GM10248 (cell line): ENCODE data around the gene VGLL2.

Experiments used
- CTCF ChIA-PET: fragments of 300-600 bp; sonication (Branson Sonifier 250); formaldehyde crosslinking; extraction: SDS; loops from one replicate; lab custom pipeline; 2021; ENCODE audit warnings: antibody characterized with exemption; lab: Yijun Ruan, JAX
- POLR2A ChIA-PET: fragments of 350-650 bp; sonication (Branson Sonifier 250); formaldehyde crosslinking; extraction: SDS; loops from one replicate; lab custom pipeline; 2020; ENCODE audit warnings: antibody characterized with exemption; lab: Yijun Ruan, JAX
- DNase-seq: peaks from one replicate; pipeline ENCODE4 v3.0.0; 2012; ENCODE audit errors: extremely low spot score
- CTCF ChIP-seq: IDR thresholded peaks from 2 replicates; pipeline ENCODE4 v1.5.1; 2012; ENCODE audit warnings: mild to moderate bottlenecking, low read depth; ENCODE audit errors: extremely low read depth, missing control alignments, control extremely low read depth

The VGLL2 gene

DNA sequence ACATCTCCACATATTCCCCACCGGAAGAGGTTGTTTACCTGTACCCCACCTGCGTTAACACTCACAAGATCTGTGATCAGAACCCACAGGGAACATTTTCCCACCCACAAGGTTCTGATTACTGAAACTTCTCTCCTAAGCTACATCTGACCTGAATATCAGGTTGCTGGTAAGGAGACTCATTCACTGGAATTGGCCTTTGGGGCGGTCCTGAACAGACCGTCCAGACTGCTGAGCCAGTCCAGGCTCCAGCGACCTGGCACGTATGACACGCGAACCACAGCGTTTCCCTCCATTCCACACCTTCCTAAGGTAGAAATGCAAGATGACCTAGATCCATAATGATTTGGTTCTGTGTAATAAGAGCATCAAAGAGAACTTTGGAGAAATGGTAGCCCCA lies 9.8 kb downstream of the VGLL2 start:
- no peak for TF ChIP-seq CTCF
- CTCF ChIA-PET = interaction anchor here (1.4 to 1.6 kb wide), 2 partner anchors 15 to 175 kb away, joined by 3 to 4 read pairs; no protein-coding TSS in a partner anchor
- no peak for DNase-seq
- POLR2A ChIA-PET = no interaction called here

- ChIA-PET CTCF (interaction anchor here (1.4 kb wide), 1 partner anchor 174 kb away, joined by 3 read pairs; no protein-coding TSS in a partner anchor), POLR2A (no interaction called here)
- no peak for TF ChIP-seq CTCF
- DNase-seq = no peak
Observed at GRCh38 chr6:117275711-117276110, 10.4 kb downstream of the VGLL2 start.

GRCh38 chr6:117276778-117277316 lies 11.5 kb downstream of the VGLL2 start:
- POLR2A ChIA-PET = no interaction called here
- TF ChIP-seq CTCF = no peak
- CTCF ChIA-PET = interaction anchor here (1.1 kb wide), 1 partner anchor 20 kb away, joined by 3 read pairs; no protein-coding TSS in a partner anchor
- DNase-seq = no peak

GRCh38 chr6:117280922-117281321 lies 15.6 kb downstream of the VGLL2 start:
- POLR2A ChIA-PET = no interaction called here
- no peak for DNase-seq
- CTCF ChIA-PET = no interaction called here
- no peak for TF ChIP-seq CTCF

DNA sequence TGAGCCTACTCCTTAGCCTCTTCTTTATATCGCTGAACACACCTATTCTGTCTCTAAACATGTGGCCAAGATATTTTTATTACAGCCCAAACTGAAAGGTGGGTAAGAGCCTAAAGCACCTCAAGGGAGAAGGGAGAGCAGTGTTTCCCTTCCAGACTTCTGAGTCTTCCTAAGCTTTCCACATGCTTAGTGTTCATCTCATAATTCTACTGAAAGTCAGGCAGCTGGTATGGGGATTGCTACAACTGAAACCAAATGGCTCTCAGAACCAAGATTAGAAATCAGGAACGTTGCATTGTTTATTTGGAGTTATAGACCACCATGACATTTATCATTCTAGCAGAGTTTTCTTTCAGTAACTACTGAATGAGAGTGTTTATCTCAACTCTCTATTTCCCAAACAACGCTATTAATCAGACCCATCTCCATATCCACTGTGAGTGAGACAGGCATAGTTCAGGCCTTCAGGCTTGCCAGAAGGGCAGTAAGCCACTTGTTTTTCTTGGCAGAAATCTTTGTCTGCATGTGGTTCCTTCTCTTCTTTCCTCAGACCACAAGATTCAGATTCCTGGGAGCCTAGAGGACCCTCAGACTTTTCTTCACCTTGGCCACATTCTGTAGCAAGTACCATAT lies 22.8 kb downstream of the VGLL2 start:
- TF ChIP-seq CTCF = no peak
- DNase-seq = no peak
- CTCF ChIA-PET = no interaction called here
- POLR2A ChIA-PET = no interaction called here

- DNase-seq = no peak
- POLR2A ChIA-PET = no interaction called here
- CTCF ChIA-PET = no interaction called here
- no peak for TF ChIP-seq CTCF
Observed at GRCh38 chr6:117290173-117290846, 25.0 kb downstream of the VGLL2 start.
